Endodermal cell (in vitro differentiated cells): ENCODE measurements around the gene SOX15. TPM values are rescaled to one million over a fixed set of nuclear protein-coding genes. Genes with fewer than 3 reads are reported as not detected.
A peak's percentile ranks its signal among the peaks of the same experiment; 100 is the strongest.

Source experiments
- DNase-seq: peaks from one replicate; pipeline ENCODE4 v3.0.0-alpha.2; 2017
- H3K27ac ChIP-seq: 2 replicates; pipeline ENCODE4 v1.5.1; 2013; ENCODE audit warnings: mild to moderate bottlenecking, low read depth, low read length, moderate library complexity
- H3K27me3 ChIP-seq: 2 replicates; pipeline ENCODE4 v1.6.1; 2013; ENCODE audit warnings: mild to moderate bottlenecking, low read length, moderate library complexity; ENCODE audit not compliant: insufficient read depth, control insufficient read depth, poor library complexity, severe bottlenecking
- H3K36me3 ChIP-seq: 2 replicates; pipeline ENCODE4 v1.7.0; 2013; ENCODE audit warnings: mild to moderate bottlenecking, low read length, moderate library complexity; ENCODE audit not compliant: control insufficient read depth, insufficient read depth
- H3K4me1 ChIP-seq: one replicate; pipeline ENCODE4 v1.7.0; 2013; ENCODE audit warnings: low read length; ENCODE audit not compliant: control insufficient read depth, insufficient read depth
- H3K4me3 ChIP-seq: 2 replicates; pipeline ENCODE4 v1.5.1; 2013; ENCODE audit warnings: mild to moderate bottlenecking, low read length, moderate library complexity
- H3K9ac ChIP-seq: 2 replicates; pipeline ENCODE4 v1.6.1; 2013; ENCODE audit warnings: mild to moderate bottlenecking, low read length, moderate library complexity; ENCODE audit not compliant: poor library complexity, severe bottlenecking; ENCODE audit errors: extremely low read depth
- H3K9me3 ChIP-seq: 2 replicates; pipeline ENCODE4 v1.6.1; 2013; ENCODE audit warnings: mild to moderate bottlenecking, low read length, moderate library complexity; ENCODE audit not compliant: control insufficient read depth
- H3K27ac Mint-ChIP-seq: 2 replicates; pipeline ENCODE4 v1.8.0; 2020; ENCODE audit warnings: mixed read lengths
- H3K27me3 Mint-ChIP-seq: 2 replicates; pipeline ENCODE4 v1.8.0; 2021; ENCODE audit warnings: mild to moderate bottlenecking, mixed read lengths; ENCODE audit not compliant: insufficient read depth
- H3K36me3 Mint-ChIP-seq: 2 replicates; pipeline ENCODE4 v1.8.0; 2020; ENCODE audit warnings: low read depth, mixed read lengths
- H3K4me1 Mint-ChIP-seq: 2 replicates; pipeline ENCODE4 v1.8.0; 2020; ENCODE audit warnings: mixed read lengths
- H3K4me3 Mint-ChIP-seq: 2 replicates; pipeline ENCODE4 v1.8.0; 2020; ENCODE audit warnings: mild to moderate bottlenecking, moderate library complexity, mixed read lengths
- H3K9me3 Mint-ChIP-seq: 2 replicates; pipeline ENCODE4 v1.8.0; 2020; ENCODE audit warnings: mild to moderate bottlenecking, mixed read lengths
- CTCF ChIP-seq: fragments of 200-600 bp; sonication (generic); conservative IDR thresholded peaks from 2 replicates; pipeline ENCODE4 v1.5.0; 2021; ENCODE audit warnings: antibody characterized with exemption, mild to moderate bottlenecking
- WGBS, 2 experiments: methylation state at CpG; one replicate each; pipeline versions ENCODE4 v1.1.5 to v1.1.7; 2013; ENCODE audit warnings: missing lambda C conversion rate in 2 of 2, mixed read lengths in 1 of 2; ENCODE audit not compliant: insufficient coverage in 1 of 2, insufficient read length in 1 of 2; 5-methylcytosine and 5-hydroxymethylcytosine counted together
- long read RNA-seq, 4 experiments: library from polyadenylated mRNA in 2 of 4; library from RNA in 1 of 4; library from capped mRNA in 1 of 4; stranded (forward) in 3 of 4; unstranded in 1 of 4; transcript quantifications; one replicate each; pipeline ENCODE4 v2.0.0, GENCODE V29; 2020 to 2021; ENCODE audit warnings: inconsistent platforms in 1 of 4
- polyA plus RNA-seq, 2 experiments: library from polyadenylated mRNA; stranded (reverse); fragments of 50-300 nt; gene quantifications; one replicate each; pipeline ENCODE4 v1.2.3, GENCODE V29; 2013
- total RNA-seq, 2 donors: library from RNA; stranded (reverse); fragmentation: NEBNext Ultra II Directional in 1 of 2; extraction: Animal tissue kit (Norgen Biotek cat#: 25700) in 1 of 2; gene quantifications; 2 replicates in 1 of 2; 3 replicates in 1 of 2; pipeline ENCODE4 v1.2.1, GENCODE V29; 2021

Gene SOX15
- 1 to 10 TPM; 6.4 to 7.3 TPM for total RNA-seq
- 1.1 TPM for polyA plus RNA-seq (2013, experiment 1 of 2)
- polyA plus RNA-seq (2013, experiment 2 of 2) = 1.0 TPM
- long read RNA-seq, experiment 1, transcript SOX15-201 (2 exons, 1,396 nt) = major isoform, 6 of 6 reads
- long read RNA-seq, experiment 1, partial matches to known transcripts = 0 of 6 reads
- long read RNA-seq, experiment 1, other reads (novel, unspliced or antisense) = 0 of 6 reads
- long read RNA-seq, experiment 2, transcript SOX15-201 (2 exons, 1,396 nt) = major isoform, 5 of 5 reads
- long read RNA-seq, experiment 2, partial matches to known transcripts = 0 of 5 reads
- long read RNA-seq, experiment 2, other reads (novel, unspliced or antisense) = 0 of 5 reads
- long read RNA-seq, experiment 3, transcript SOX15-201 (2 exons, 1,396 nt) = major isoform, 6 of 9 reads
- long read RNA-seq, experiment 3, partial matches to known transcripts = 0 of 9 reads
- long read RNA-seq, experiment 3, other reads (novel, unspliced or antisense) = 3 of 9 reads
- long read RNA-seq, experiment 4, transcript SOX15-201 (2 exons, 1,396 nt) = major isoform, 15 of 17 reads
- long read RNA-seq, experiment 4, partial matches to known transcripts = 0 of 17 reads
- long read RNA-seq, experiment 4, other reads (novel, unspliced or antisense) = 0 of 17 reads

GRCh38 chr17:7589891-7590691, at the start of gene SOX15:
TSS of gene SOX15 (minus strand) at chr17:7590094. CDS start at chr17:7589676, 418 bp downstream.
- Histone ChIP-seq H3K9ac (peak within 1 kb of the TSS; percentile 44), H3K36me3 (peaks cover 79% of the 10 kb centered on the region), H3K27me3 (no peaks in the 10 kb centered on the region), H3K27ac (peak within 1 kb of the TSS; percentile 70), H3K9me3 (no peaks in the 10 kb centered on the region), H3K4me3 (peak within 1 kb of the TSS; percentile 45), H3K4me1 (peaks cover 12% of the 10 kb centered on the region)
- H3K9me3 Mint-ChIP-seq = no peaks in the 10 kb centered on the region
- WGBS, 2 experiments = 69 to 73% methylated on average over 18 to 24 of the region's 24 CpGs
- H3K4me3 Mint-ChIP-seq = peak within 1 kb of the TSS; percentile 53
- peaks cover 19% of the 10 kb centered on the region for H3K4me1 Mint-ChIP-seq
- DNase-seq = peak; percentile 91
- peaks cover 49% of the 10 kb centered on the region for H3K36me3 Mint-ChIP-seq
- H3K27me3 Mint-ChIP-seq = no peaks in the 10 kb centered on the region
- peak within 1 kb of the TSS; percentile 90 for H3K27ac Mint-ChIP-seq
- no peak for TF ChIP-seq CTCF

- DNase-seq = peak; percentile 52
- Mint-ChIP-seq H3K4me3 (no peak overlapping the region), H3K27me3 (peaks cover 2% of the 10 kb centered on the region), H3K27ac (no peak overlapping the region), H3K9me3 (no peaks in the 10 kb centered on the region), H3K36me3 (no peaks in the 10 kb centered on the region), H3K4me1 (peaks cover 11% of the 10 kb centered on the region)
- no peaks in the 10 kb centered on the region for H3K9me3 ChIP-seq
- H3K9ac ChIP-seq = no peak overlapping the region
- H3K36me3 ChIP-seq = no peaks in the 10 kb centered on the region
- no peak overlapping the region for H3K27ac ChIP-seq
- H3K27me3 ChIP-seq = no peaks in the 10 kb centered on the region
- 80 to 84% methylated on average over 4 to 5 of the region's 5 CpGs for WGBS, 2 experiments
- H3K4me1 ChIP-seq = peaks cover 5% of the 10 kb centered on the region
- no peak overlapping the region for H3K4me3 ChIP-seq
- no peak for TF ChIP-seq CTCF
Observed at GRCh38 chr17:7636163-7636562, 46.3 kb upstream of the SOX15 start.

GRCh38 chr17:7634384-7634783, 44.5 kb upstream of the SOX15 start:
- no peak overlapping the region for H3K27ac ChIP-seq
- Mint-ChIP-seq H3K36me3 (no peaks in the 10 kb centered on the region), H3K27ac (no peak overlapping the region), H3K4me3 (no peak overlapping the region), H3K4me1 (peaks cover 11% of the 10 kb centered on the region), H3K27me3 (peaks cover 2% of the 10 kb centered on the region), H3K9me3 (no peaks in the 10 kb centered on the region)
- no peaks in the 10 kb centered on the region for H3K27me3 ChIP-seq
- H3K9ac ChIP-seq = no peak overlapping the region
- no peaks in the 10 kb centered on the region for H3K36me3 ChIP-seq
- H3K4me3 ChIP-seq = no peak overlapping the region
- no peaks in the 10 kb centered on the region for H3K9me3 ChIP-seq
- TF ChIP-seq CTCF = peak; percentile 78
- 53 to 67% methylated on average over 2 to 5 of the region's 5 CpGs for WGBS, 2 experiments
- H3K4me1 ChIP-seq = peaks cover 5% of the 10 kb centered on the region
- DNase-seq = peak; percentile 97
